GM21528 (cell line): ENCODE data around the gene MYD88.

Experiments
- ATAC-seq: cut with Tn5 transposase; IDR thresholded peaks from one replicate; pipeline ENCODE4 v1.9.1; 2021; ENCODE audit warnings: mild to moderate bottlenecking, moderate library complexity; ENCODE audit not compliant: unreplicated experiment, low FRiP score

Gene MYD88

GRCh38 chr3:38139652-38140051, 1.2 kb downstream of the MYD88 start:
- no peak for ATAC-seq

GRCh38 chr3:38140326-38141172, 2.1 kb downstream of the MYD88 start:
- no peak for ATAC-seq

- ATAC-seq, result no peak
Measured at GRCh38 chr3:38141173-38141951, 2.9 kb downstream of the MYD88 start.

GRCh38 chr3:38141952-38142273, 3.5 kb downstream of the MYD88 start:
- no peak for ATAC-seq

GRCh38 chr3:38142959-38143358, 4.5 kb downstream of the MYD88 start:
- ATAC-seq, result no peak

- ATAC-seq, result no peak
Measured at GRCh38 chr3:38143511-38143910, 5.0 kb downstream of the MYD88 start.

GRCh38 chr3:38146504-38146903, 8.0 kb downstream of the MYD88 start:
- ATAC-seq, result no peak

- no peak for ATAC-seq
Measured at GRCh38 chr3:38147421-38147820, 9.0 kb downstream of the MYD88 start.

GRCh38 chr3:38148311-38148882, 9.9 kb downstream of the MYD88 start:
- ATAC-seq, result no peak

GRCh38 chr3:38149708-38150107, 11.2 kb downstream of the MYD88 start:
- no peak for ATAC-seq

- ATAC-seq, result no peak
Measured at GRCh38 chr3:38150780-38151528, 12.5 kb downstream of the MYD88 start.

GRCh38 chr3:38151667-38152265, 13.3 kb downstream of the MYD88 start:
- no peak for ATAC-seq

- ATAC-seq, result no peak
Measured at GRCh38 chr3:38152609-38153008, 14.1 kb downstream of the MYD88 start.

- ATAC-seq, result no peak
Measured at GRCh38 chr3:38153221-38153620, 14.8 kb downstream of the MYD88 start.

GRCh38 chr3:38154033-38154494, 15.6 kb downstream of the MYD88 start:
- ATAC-seq, result no peak

GRCh38 chr3:38154625-38155255, 16.3 kb downstream of the MYD88 start:
- no peak for ATAC-seq

- no peak for ATAC-seq
Measured at GRCh38 chr3:38155825-38156224, 17.4 kb downstream of the MYD88 start.

GRCh38 chr3:38157117-38157516, 18.7 kb downstream of the MYD88 start:
- ATAC-seq, result no peak

- ATAC-seq, result no peak
Measured at GRCh38 chr3:38157595-38157994, 19.1 kb downstream of the MYD88 start.

GRCh38 chr3:38158472-38158871, 20.0 kb downstream of the MYD88 start:
- ATAC-seq, result no peak
